NCI-H510A treated with DMSO at 0.1 percent for 48 hours (cell line): ENCODE data around the gene ZNF44.

ENCODE experiments used
- DNase-seq: peaks from one replicate; lab custom pipeline; 2025; lab: John Stamatoyannopoulos, UW

ZNF44 gene

DNA sequence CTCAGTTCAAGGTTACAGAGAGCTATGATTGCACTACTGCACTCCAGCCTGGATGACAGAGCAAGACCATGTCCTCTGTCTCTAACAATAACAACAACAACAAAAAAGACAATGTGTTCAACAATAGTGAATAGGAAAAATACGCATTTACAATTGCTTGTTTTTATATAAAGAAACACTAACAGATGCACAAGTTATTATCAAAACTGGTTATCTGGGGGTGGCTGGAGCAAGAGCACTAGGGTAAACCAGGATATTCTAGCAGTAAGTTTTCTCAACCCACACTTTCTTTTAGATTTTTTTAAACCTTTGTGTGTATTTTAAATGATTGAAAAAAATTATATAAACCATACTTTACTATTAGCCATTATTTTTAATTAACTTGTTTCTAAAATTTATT is 33.1 kb downstream of the ZNF44 start:
- no peak for DNase-seq

DNA sequence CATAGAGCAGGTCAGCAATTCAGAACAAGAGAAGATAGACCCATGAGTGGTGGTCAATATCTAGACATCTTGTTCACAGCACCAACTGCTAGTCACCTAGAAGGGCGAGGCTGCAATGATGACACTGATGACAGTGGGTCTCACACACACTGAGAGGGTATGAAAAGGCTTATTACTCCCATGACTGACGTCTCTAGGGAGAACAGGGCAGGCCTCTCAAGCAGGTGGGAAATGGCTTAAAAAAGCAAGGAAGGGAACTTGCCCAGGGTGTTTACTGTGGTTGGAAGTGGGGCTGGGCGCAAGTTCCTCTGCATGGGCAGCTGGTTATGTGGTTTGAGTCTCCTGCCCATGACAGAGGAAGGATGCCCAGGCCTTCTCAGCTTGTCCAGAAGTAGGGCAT is 33.8 kb downstream of the ZNF44 start:
- no peak for DNase-seq

- DNase-seq = no peak
These were observed 34.4 kb downstream of the ZNF44 start for GRCh38 chr19:12260236-12260635.

DNA sequence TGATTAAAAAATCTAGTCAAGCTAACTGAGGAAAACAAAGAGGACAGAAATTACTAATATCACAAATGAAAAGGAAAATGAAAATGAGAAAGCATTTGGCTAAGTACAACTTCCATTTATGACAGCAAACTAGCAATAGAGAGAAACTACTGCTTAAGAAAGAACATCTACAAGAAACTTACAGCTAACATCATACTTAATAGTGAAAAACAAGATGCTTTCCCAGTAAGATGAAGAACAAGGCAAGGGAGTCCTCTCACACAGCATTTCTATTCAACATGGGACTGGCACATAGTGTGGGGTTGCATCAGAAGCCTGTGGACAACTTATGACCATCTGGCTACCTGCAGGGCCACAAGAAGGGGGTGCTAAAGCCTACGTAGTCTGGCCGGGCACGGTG is 39.3 kb downstream of the ZNF44 start:
- DNase-seq = no peak

DNA sequence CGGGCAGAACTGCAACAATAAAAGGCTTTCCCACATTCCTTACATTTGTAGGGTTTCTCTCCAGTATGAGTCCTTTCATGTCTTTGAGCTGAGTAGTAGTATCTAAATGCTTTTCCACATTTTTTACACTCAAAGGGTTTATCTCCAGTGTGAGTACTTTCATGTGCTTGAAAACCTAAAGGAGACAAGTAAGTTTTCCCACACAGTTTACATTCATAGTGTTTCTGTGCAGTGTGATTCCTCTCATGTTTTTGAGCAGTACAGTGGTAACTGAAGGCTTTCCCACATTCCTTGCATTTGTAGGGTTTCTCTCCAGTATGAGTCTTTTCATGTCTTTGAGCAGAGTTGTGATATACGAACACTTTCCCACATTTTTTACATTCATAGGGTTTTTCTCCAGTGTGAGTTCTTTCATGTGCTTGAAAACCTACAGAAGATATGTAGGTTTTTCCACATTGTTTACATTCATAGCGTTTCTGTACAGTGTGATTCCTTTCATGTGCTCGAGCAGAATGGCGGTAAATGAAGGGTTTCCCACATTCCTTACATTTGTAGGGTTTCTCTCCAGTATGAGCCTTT is 47.0 kb downstream of the ZNF44 start:
- no peak for DNase-seq

- DNase-seq = no peak
These were observed 50.3 kb downstream of the ZNF44 start for GRCh38 chr19:12244370-12244769.

GRCh38 chr19:12237143-12237839 is 57.4 kb downstream of the ZNF44 start:
- no peak for DNase-seq

DNA sequence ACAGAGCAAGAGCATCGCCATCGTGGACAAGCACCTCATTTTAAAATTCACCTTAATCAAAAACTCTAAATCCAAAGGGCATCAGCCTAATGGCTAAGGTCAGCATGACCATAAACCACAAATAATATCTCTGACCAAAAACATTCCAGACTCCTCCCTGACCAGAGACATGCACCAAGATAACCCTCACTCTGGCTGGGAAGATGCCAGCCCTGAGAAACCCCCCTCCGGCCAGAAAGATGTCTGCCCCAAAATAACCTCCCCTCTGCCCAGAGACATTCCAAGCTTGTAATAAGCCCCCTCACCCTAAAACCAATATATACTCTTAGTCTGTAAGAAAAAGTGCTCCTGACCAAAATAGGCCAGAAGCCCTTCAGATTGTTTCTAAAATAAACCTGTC is 61.7 kb downstream of the ZNF44 start:
- DNase-seq = no peak

- no peak for DNase-seq
These were observed 63.6 kb downstream of the ZNF44 start for GRCh38 chr19:12230751-12231733.

DNA sequence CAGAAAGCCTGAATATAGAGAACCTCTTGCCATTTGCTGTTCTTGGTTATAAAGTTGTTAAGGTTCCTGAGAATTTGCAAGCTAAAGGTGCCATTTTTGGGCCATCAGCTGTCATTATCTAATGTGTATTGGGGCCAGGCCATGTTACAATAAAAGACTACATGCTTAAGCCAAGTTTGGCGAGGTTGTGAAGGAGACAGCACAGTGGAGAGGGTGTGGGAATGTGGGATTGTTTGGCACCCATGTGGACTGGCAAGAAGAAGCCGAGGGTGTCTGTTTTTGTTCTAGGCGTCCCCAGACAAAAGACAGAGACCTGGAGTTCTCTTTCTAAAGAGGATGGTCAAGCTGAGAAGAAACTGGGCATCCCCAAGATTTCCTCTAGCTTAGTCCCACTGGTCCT is 64.7 kb downstream of the ZNF44 start:
- no peak for DNase-seq

DNA sequence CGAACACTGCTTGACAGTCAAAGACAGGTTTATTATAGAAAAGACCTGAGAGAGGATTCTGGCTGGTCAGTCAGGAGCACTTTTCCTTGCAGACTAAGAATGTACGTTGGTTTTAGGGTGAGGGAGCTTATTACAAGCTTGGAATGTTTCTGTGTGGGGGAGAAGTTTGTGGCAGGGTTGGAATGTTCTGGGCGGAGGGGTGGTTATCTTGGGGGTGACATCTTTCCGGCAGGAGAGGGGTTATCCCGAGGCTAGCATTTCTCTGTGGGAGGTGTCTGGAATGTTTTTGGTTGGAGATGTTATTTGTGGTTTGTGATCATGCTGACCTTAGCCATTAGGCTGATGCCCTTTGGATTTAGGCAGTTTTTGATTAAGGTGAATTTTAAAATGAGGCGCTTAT is 70.0 kb downstream of the ZNF44 start:
- DNase-seq = no peak

DNA sequence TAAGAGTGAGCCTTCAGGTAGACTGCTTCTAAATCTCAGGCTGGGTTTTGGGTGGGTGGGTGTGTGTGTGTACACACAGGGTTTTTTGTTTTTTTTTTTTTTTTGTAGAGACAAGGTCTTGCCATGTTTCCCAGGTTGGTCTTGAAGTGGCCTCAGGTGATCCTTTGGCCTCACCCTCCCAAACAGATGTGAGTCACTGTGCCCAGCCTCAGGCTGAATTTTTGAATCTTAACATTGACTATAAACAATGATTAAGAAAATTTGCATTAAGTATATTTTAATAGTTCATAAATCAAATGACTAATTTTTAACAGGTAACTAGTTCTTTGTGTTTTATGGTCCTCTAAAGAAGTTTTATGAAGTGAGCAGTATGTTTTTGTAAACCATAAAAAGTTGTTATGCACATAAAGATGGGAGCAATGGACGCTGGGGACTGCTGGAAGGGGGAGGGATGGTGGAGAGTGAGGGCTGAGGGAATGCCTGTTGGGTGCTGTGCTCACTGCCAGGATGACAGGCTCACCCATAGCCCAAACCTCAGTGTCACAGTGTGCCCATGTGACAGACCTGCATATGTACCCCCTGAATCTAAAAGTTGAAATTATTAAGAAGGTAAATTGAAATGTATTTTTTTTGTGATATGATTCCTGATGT is 71.6 kb downstream of the ZNF44 start:
- no peak for DNase-seq
